HEK293 (cell line): ENCODE measurements around the gene PCCA.

ENCODE experiments used
- BCL11B ChIP-seq: fragments of 450-650 bp; formaldehyde crosslinking; IDR thresholded peaks from 2 replicates; pipeline ENCODE4 v1.5.1; 2016; ENCODE audit warnings: low read depth, missing biosample characterization, missing genetic modification characterization
- EGR2 ChIP-seq: fragments of 450-650 bp; formaldehyde crosslinking; IDR thresholded peaks from 2 replicates; pipeline ENCODE4 v1.5.1; 2016; ENCODE audit warnings: low read depth, missing biosample characterization, missing genetic modification characterization
- MZF1 ChIP-seq: fragments of 450-650 bp; formaldehyde crosslinking; IDR thresholded peaks from 2 replicates; pipeline ENCODE4 v1.5.1; 2017; ENCODE audit warnings: missing biosample characterization, missing genetic modification characterization, borderline replicate concordance
- REPIN1 ChIP-seq: fragments of 450-650 bp; formaldehyde crosslinking; IDR thresholded peaks from 2 replicates; pipeline ENCODE4 v1.5.1; 2017; ENCODE audit warnings: missing biosample characterization, missing genetic modification characterization, low read depth
- SCRT1 ChIP-seq: fragments of 450-650 bp; formaldehyde crosslinking; IDR thresholded peaks from 2 replicates; pipeline ENCODE4 v1.5.1; 2016; ENCODE audit warnings: missing biosample characterization, missing genetic modification characterization, borderline replicate concordance
- SETDB1 ChIP-seq: IDR thresholded peaks from one replicate; pipeline ENCODE4 v1.6.1; 2017; ENCODE audit warnings: mild to moderate bottlenecking, low read length, moderate library complexity, mixed read lengths; ENCODE audit not compliant: insufficient read length
- SP3 ChIP-seq: fragments of 450-650 bp; formaldehyde crosslinking; IDR thresholded peaks from 2 replicates; pipeline ENCODE4 v1.5.1; 2016; ENCODE audit warnings: missing biosample characterization, missing genetic modification characterization
- TCF7L2 ChIP-seq: IDR thresholded peaks from 2 replicates; pipeline ENCODE4 v1.6.1; 2011; ENCODE audit warnings: low read depth, mild to moderate bottlenecking, inconsistent platforms, low read length, moderate library complexity, borderline replicate concordance
- TRIM28 ChIP-seq: IDR thresholded peaks from 2 replicates; pipeline ENCODE4 v1.6.1; 2011; ENCODE audit warnings: low read length, control low read depth, borderline replicate concordance
- ZBTB10 ChIP-seq: fragments of 450-650 bp; formaldehyde crosslinking; IDR thresholded peaks from 2 replicates; pipeline ENCODE4 v1.5.1; 2016; ENCODE audit warnings: missing biosample characterization, missing genetic modification characterization
- ZBTB44 ChIP-seq: fragments of 450-650 bp; IDR thresholded peaks from 2 replicates; pipeline ENCODE4 v1.5.1; 2018; ENCODE audit warnings: missing biosample characterization, mild to moderate bottlenecking, missing genetic modification characterization
- ZBTB7A ChIP-seq: fragments of 450-650 bp; formaldehyde crosslinking; IDR thresholded peaks from 2 replicates; pipeline ENCODE4 v1.5.1; 2016; ENCODE audit warnings: low read depth, missing biosample characterization, missing genetic modification characterization
- ZFHX2 ChIP-seq: fragments of 450-650 bp; formaldehyde crosslinking; conservative IDR thresholded peaks from 2 replicates; pipeline ENCODE4 v1.5.1; 2016; ENCODE audit warnings: missing biosample characterization, missing genetic modification characterization
- ZFP3 ChIP-seq: fragments of 450-650 bp; formaldehyde crosslinking; IDR thresholded peaks from 2 replicates; pipeline ENCODE4 v1.5.1; 2016; ENCODE audit warnings: low read depth, missing biosample characterization, missing genetic modification characterization
- ZFP69B ChIP-seq: fragments of 450-650 bp; formaldehyde crosslinking; IDR thresholded peaks from 2 replicates; pipeline ENCODE4 v1.5.1; 2016; ENCODE audit warnings: missing biosample characterization, missing genetic modification characterization
- ZNF140 ChIP-seq: fragments of 450-650 bp; formaldehyde crosslinking; IDR thresholded peaks from 2 replicates; pipeline ENCODE4 v1.5.1; 2016; ENCODE audit warnings: missing biosample characterization, missing genetic modification characterization
- ZNF157 ChIP-seq: fragments of 450-650 bp; formaldehyde crosslinking; IDR thresholded peaks from 2 replicates; pipeline ENCODE4 v1.5.1; 2016; ENCODE audit warnings: missing biosample characterization, missing genetic modification characterization
- ZNF175 ChIP-seq: fragments of 450-650 bp; formaldehyde crosslinking; IDR thresholded peaks from 2 replicates; pipeline ENCODE4 v1.5.1; 2016; ENCODE audit warnings: missing biosample characterization, missing genetic modification characterization
- ZNF184 ChIP-seq: fragments of 450-650 bp; IDR thresholded peaks from 2 replicates; pipeline ENCODE4 v1.5.1; 2018; ENCODE audit warnings: missing biosample characterization, mild to moderate bottlenecking, missing genetic modification characterization
- ZNF211 ChIP-seq: fragments of 450-650 bp; formaldehyde crosslinking; IDR thresholded peaks from 2 replicates; pipeline ENCODE4 v1.5.1; 2016; ENCODE audit warnings: low read depth, missing biosample characterization, missing genetic modification characterization
- ZNF214 ChIP-seq: fragments of 450-650 bp; formaldehyde crosslinking; IDR thresholded peaks from 2 replicates; pipeline ENCODE4 v1.5.1; 2017; ENCODE audit warnings: missing biosample characterization, mild to moderate bottlenecking, missing genetic modification characterization, borderline replicate concordance
- ZNF24 ChIP-seq: fragments of 450-650 bp; formaldehyde crosslinking; IDR thresholded peaks from 2 replicates; pipeline ENCODE4 v1.5.1; 2016; ENCODE audit warnings: missing biosample characterization, missing genetic modification characterization
- ZNF324 ChIP-seq: fragments of 450-650 bp; formaldehyde crosslinking; IDR thresholded peaks from 2 replicates; pipeline ENCODE4 v1.5.1; 2016; ENCODE audit warnings: missing biosample characterization, missing genetic modification characterization
- ZNF341 ChIP-seq: fragments of 450-650 bp; formaldehyde crosslinking; IDR thresholded peaks from 2 replicates; pipeline ENCODE4; 2016; ENCODE audit warnings: low read depth, missing biosample characterization, missing genetic modification characterization
- ZNF362 ChIP-seq: fragments of 450-650 bp; formaldehyde crosslinking; IDR thresholded peaks from 2 replicates; pipeline ENCODE4 v1.5.1; 2016; ENCODE audit warnings: missing biosample characterization, missing genetic modification characterization
- ZNF529 ChIP-seq: fragments of 450-650 bp; formaldehyde crosslinking; IDR thresholded peaks from 2 replicates; pipeline ENCODE4 v1.5.1; 2017; ENCODE audit warnings: missing genetic modification characterization, missing biosample characterization; ENCODE audit not compliant: insufficient replicate concordance
- ZNF530 ChIP-seq: fragments of 450-650 bp; formaldehyde crosslinking; IDR thresholded peaks from 2 replicates; pipeline ENCODE4 v1.5.1; 2016; ENCODE audit warnings: low read depth, missing biosample characterization, missing genetic modification characterization
- ZNF548 ChIP-seq: fragments of 450-650 bp; formaldehyde crosslinking; IDR thresholded peaks from 2 replicates; pipeline ENCODE4 v1.5.1; 2016; ENCODE audit warnings: missing biosample characterization, missing genetic modification characterization
- ZNF596 ChIP-seq: fragments of 450-650 bp; IDR thresholded peaks from 2 replicates; pipeline ENCODE4 v1.5.0; 2018; ENCODE audit warnings: missing biosample characterization, mild to moderate bottlenecking, missing genetic modification characterization, moderate library complexity
- ZNF600 ChIP-seq: fragments of 450-650 bp; formaldehyde crosslinking; IDR thresholded peaks from 2 replicates; pipeline ENCODE4 v1.5.1; 2016; ENCODE audit warnings: missing biosample characterization, missing genetic modification characterization
- ZNF621 ChIP-seq: fragments of 450-650 bp; formaldehyde crosslinking; IDR thresholded peaks from 2 replicates; pipeline ENCODE4 v1.5.1; 2017; ENCODE audit warnings: missing biosample characterization, missing genetic modification characterization
- ZNF701 ChIP-seq: fragments of 450-650 bp; formaldehyde crosslinking; IDR thresholded peaks from 2 replicates; pipeline ENCODE4 v1.5.1; 2016; ENCODE audit warnings: missing biosample characterization, missing genetic modification characterization
- ZNF747 ChIP-seq: fragments of 450-650 bp; formaldehyde crosslinking; IDR thresholded peaks from 2 replicates; pipeline ENCODE4 v1.5.1; 2016; ENCODE audit warnings: missing biosample characterization, missing genetic modification characterization
- ZNF76 ChIP-seq: fragments of 450-650 bp; formaldehyde crosslinking; IDR thresholded peaks from 2 replicates; pipeline ENCODE4; 2016; ENCODE audit warnings: low read depth, missing biosample characterization, missing genetic modification characterization, borderline replicate concordance
- ZNF785 ChIP-seq: fragments of 450-650 bp; formaldehyde crosslinking; IDR thresholded peaks from 2 replicates; pipeline ENCODE4 v1.5.1; 2016; ENCODE audit warnings: missing biosample characterization, missing genetic modification characterization
- ZNF830 ChIP-seq: fragments of 450-650 bp; IDR thresholded peaks from 2 replicates; pipeline ENCODE4 v1.5.0; 2018; ENCODE audit warnings: missing biosample characterization, missing genetic modification characterization, low read depth, mild to moderate bottlenecking, moderate library complexity
- ZSCAN16 ChIP-seq: fragments of 450-650 bp; formaldehyde crosslinking; IDR thresholded peaks from 2 replicates; pipeline ENCODE4 v1.5.1; 2016; ENCODE audit warnings: missing biosample characterization, missing genetic modification characterization

Gene PCCA

DNA sequence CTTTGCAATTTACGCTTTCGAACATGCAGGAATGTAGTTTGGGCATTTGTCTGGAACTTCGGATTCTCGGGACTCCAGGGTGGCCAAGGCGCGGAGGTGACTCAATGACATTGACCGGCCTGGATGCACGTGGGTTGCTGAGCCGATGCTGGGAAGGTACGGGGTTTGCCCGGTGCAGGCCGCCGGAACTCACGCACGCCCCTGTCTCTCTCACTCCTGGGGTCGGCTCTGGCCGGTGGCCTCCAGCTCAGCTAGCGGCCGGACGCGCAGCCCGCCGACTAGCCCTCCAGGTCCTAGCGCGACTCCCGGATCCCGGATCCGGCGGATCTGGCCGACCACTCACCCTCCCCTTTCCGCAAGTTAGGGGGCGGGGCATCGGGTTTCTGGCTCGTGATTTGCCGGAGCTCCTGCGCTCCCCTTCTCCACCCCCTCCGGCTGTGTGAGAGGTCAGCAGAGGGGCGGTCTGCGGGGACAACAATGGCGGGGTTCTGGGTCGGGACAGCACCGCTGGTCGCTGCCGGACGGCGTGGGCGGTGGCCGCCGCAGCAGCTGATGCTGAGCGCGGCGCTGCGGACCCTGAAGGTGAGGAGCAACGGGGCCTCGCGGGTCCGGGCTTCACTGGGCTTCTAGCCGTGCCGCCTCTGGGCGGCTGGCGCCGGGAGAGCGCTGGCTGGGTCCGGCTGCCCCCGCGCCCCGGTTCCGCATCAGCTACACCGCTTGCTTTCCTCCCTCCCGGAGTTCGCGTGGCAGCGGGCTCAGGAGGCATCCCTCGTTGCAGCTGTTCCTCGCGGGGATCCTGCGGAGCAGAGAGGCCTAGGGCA is at the start of gene PCCA (continued):
- no peak for TF ChIP-seq ZNF175 (tag by site-specific recombination)
- TF ChIP-seq ZNF341 (tag by site-specific recombination), result peak; percentile 100
- no peak for TF ChIP-seq ZNF211 (tag by site-specific recombination)
- no peak for TF ChIP-seq SCRT1 (tag by site-specific recombination)
- TF ChIP-seq ZNF701, result no peak
- no peak for TF ChIP-seq ZBTB44 (tag by site-specific recombination)
- peak; percentile 93 for TF ChIP-seq SP3 (tag by site-specific recombination)
- TF ChIP-seq ZNF362 (tag by site-specific recombination), result no peak
- no peak for TF ChIP-seq ZSCAN16
- no peak for TF ChIP-seq TCF7L2
- no peak for TF ChIP-seq ZNF548 (tag by site-specific recombination)
- TF ChIP-seq REPIN1, result no peak
- TF ChIP-seq ZNF214 (tag by site-specific recombination), result no peak
- no peak for TF ChIP-seq ZNF621 (tag by site-specific recombination)
- peak; percentile 73; the same call in 1 of the 2 replicates for TF ChIP-seq BCL11B (tag by site-specific recombination)
- TF ChIP-seq ZNF530, result no peak
- TF ChIP-seq SETDB1, result no peak
- TF ChIP-seq ZFP69B (tag by site-specific recombination), result no peak
- no peak for TF ChIP-seq TRIM28
- TF ChIP-seq ZBTB10, result peak; percentile 92
- no peak for TF ChIP-seq ZFP3
- TF ChIP-seq ZNF324 (tag by site-specific recombination), result 0 out of 2 replicates have a peak, but pooled peaks have one; percentile 64
- peak; percentile 84 for TF ChIP-seq ZFHX2 (tag by site-specific recombination)
- TF ChIP-seq ZNF830, result no peak
- no peak; the same call in 1 of the 2 replicates for TF ChIP-seq ZNF76
- no peak for TF ChIP-seq ZNF184 (tag by site-specific recombination)
- no peak for TF ChIP-seq ZNF747 (tag by site-specific recombination)
- no peak for TF ChIP-seq ZNF529
- TF ChIP-seq EGR2, result peak; percentile 61
- TF ChIP-seq ZNF785 (tag by site-specific recombination), result no peak
- TF ChIP-seq ZNF157 (tag by site-specific recombination), result no peak
- peak; percentile 51; the same call in 1 of the 2 replicates for TF ChIP-seq ZNF596 (tag by site-specific recombination)
- peak; percentile 49; the same call in 1 of the 2 replicates for TF ChIP-seq ZBTB7A (tag by site-specific recombination)
- peak; percentile 72; the same call in 1 of the 2 replicates for TF ChIP-seq ZNF24 (tag by site-specific recombination)
- no peak for TF ChIP-seq ZNF140 (tag by site-specific recombination)
- no peak for TF ChIP-seq MZF1 (tag by site-specific recombination)
- TF ChIP-seq ZNF600 (tag by site-specific recombination), result peak; percentile 70; the same call in 1 of the 2 replicates
